GM04504 (cell line): ENCODE measurements around the gene NRXN3.

Experiments used
- DNase-seq: peaks from one replicate; pipeline ENCODE4 v3.0.0-alpha.2; 2012; ENCODE audit warnings: low read depth

NRXN3 gene

GRCh38 chr14:79356040-79356439, 1185.9 kb downstream of the NRXN3 start:
- no peak for DNase-seq

DNA sequence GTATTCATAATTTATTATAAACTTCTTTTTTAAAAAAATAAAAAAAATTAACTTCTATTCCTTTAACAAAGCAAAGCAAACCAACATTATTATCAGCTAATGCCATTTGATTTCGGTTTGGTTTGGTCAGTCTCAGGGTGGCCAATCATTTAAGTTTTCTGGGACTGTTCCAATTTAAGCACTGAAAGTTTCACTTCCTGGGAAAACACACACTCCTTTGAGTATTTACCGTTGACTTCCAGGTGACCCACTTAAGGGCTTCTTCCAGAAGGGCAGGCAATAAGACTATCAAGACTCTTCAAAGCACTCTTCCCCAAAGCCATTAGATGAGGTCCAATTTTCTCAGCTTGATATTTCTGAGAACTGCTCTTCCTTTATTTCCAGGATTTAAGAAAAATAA, 1187.1 kb downstream of the NRXN3 start:
- no peak for DNase-seq

- DNase-seq, result no peak
Measured at GRCh38 chr14:79363291-79363690, 1193.1 kb downstream of the NRXN3 start.

GRCh38 chr14:79369359-79370332, 1199.5 kb downstream of the NRXN3 start:
- DNase-seq, result peak; percentile 38

- no peak for DNase-seq
Measured at GRCh38 chr14:79370969-79371368, 1200.8 kb downstream of the NRXN3 start.

DNA sequence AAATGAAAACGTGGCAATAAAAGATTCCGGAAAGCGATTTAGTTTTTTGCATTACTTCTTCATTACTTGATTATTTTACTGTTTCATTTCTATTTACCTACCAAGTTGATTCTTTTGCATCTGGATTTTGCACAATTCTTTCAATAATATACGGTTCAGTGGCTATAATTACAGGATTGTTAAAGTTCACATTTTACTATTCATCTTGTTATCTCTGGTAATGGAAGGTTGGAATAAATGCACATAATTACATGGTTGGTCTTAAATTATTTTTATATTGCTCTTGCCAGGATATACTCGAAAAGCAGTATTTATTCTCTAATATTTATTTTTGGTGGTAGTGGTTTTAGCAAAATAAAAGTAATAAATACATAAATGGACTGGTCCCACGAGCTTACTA, 1203.3 kb downstream of the NRXN3 start:
- DNase-seq, result no peak

DNA sequence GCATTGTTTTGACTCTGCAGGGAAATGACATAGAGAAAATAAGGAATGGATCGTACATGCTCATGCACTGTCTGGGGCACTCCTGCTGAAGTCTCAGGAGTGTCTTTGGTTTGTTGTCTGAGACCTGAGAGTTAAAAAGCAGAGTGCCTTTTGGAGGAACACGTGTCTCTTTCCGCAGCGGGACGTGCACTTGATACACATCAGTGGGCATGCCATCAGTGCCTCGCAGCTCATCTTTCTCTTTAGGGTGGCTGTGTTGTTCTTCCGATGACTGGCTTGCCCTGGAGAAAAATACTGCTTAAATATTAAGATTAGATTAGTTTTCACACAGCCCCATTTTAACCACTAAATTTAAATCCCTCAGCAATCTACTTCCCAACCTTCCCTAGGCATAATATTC, 1205.2 kb downstream of the NRXN3 start:
- DNase-seq, result no peak

DNA sequence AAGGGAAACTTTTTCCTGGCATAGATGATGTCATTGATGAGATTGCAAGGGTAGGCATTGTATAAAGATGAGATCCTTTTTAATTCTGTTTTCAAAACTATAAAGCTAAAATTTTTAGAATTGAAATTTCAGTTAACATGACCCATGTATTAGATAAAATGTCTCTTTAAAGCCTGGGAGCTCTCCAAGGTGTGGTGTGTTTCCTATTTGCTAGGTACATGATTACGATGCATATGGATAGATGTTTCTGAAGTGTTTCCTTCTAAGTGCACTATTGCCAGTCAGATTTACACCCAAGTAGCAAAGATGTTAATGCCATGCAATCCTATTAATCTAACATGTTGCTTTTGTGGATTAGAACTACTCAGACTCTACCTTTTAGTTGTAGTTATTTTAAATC, 1206.4 kb downstream of the NRXN3 start:
- no peak for DNase-seq

DNA sequence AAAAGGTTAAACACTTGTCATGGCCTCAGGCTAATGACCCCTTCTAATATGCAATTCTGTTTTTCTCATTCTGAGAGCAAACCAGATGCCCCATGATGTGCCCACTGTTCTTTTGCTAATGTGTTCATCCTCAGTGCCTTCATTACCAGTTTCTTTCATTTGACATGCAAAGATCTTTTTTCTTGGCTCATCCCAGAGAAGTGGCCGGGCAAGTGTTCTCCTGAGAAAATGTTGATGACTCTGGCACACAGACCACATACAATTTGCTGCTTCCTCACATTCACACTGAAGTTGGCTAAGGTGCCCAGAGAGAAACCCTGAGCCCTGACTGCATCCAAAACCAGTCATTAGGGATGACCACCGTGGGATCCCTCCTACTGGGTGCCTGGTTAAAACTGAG, 1207.8 kb downstream of the NRXN3 start:
- DNase-seq, result no peak

GRCh38 chr14:79379266-79379665, 1209.1 kb downstream of the NRXN3 start:
- DNase-seq, result no peak

DNA sequence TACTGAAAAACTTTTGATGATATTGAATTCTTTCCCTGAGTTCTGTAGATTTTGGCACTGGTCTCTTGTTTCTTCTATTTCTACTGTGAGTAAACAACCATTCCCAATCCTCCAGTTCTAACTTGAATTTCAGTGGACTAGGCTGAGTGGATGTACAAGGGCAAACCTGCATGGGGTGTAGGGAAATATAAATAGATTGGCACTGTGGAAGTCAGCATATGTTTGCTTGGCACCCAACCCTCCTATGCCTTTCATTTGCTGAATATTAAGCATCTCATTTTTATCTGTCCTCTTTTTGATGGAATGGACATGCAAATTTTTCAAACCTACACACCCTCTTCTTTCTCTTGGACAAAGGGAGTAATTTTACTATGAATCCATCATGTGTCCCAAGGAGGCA, 1212.9 kb downstream of the NRXN3 start:
- no peak for DNase-seq

GRCh38 chr14:79383475-79383874, 1213.3 kb downstream of the NRXN3 start:
- DNase-seq, result no peak

GRCh38 chr14:79395061-79395460, 1224.9 kb downstream of the NRXN3 start:
- peak; percentile 61 for DNase-seq

- no peak for DNase-seq
Measured at GRCh38 chr14:79404874-79405511, 1234.8 kb downstream of the NRXN3 start.

GRCh38 chr14:79405512-79405910, 1235.3 kb downstream of the NRXN3 start:
- no peak for DNase-seq

- no peak for DNase-seq
Measured at GRCh38 chr14:79407572-79407971, 1237.4 kb downstream of the NRXN3 start.

- DNase-seq, result no peak
Measured at GRCh38 chr14:79408696-79409095, 1238.5 kb downstream of the NRXN3 start.

DNA sequence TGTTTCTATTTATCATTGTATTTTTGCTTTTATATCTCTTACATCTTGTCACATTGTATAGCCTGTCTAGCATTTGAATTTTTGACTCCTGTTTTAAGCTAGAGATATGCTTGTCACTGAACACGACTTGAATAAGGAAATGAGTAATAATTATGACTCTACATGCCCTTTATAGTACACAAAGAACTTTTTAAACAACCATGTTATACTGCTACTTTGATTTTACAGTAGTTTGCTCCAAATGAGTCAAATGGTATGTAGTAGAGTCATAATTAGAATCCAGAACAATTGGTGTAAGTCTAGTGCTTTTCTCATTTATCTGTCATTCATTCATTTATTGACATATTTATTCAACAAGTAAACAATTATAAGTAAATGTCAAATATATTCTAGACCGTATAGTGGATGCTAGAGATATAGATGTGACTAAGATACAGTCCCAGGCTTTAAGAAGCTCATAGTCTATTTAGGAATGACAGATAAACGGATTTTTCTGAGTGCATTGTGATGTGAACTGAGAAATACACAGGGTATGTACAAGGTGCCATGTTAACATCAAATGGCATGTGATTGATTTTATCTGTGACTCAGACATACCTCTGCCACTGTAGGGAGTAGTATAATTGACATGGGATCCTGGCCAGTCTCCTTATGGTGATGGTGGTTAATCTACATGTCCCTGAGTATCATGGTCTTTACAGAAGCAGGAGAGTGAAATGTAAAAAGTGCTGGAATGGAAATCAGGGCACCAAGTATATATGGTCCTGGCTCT, 1241.4 kb downstream of the NRXN3 start:
- no peak for DNase-seq

- no peak for DNase-seq
Measured at GRCh38 chr14:79412822-79413221, 1242.6 kb downstream of the NRXN3 start.

- DNase-seq, result no peak
Measured at GRCh38 chr14:79413734-79414428, 1243.7 kb downstream of the NRXN3 start.

DNA sequence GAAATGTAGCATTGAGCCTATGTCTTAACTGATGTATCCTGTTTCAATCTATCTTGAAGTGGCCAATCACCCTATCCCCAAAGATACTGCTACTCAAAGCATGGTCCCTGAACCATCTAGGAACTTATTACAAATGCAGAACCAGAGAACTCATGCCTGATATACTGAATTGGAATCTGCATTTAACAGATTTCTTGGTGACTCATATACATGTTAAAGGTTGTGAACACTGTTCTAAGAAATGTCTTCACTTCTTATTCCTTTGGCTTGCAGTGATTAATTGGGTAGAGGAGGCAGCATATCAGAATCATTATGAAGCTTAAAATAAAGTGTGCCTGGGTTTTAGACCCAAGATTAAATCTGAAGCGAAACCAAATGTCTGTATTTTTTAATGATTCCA, 1245.6 kb downstream of the NRXN3 start:
- DNase-seq, result no peak

DNA sequence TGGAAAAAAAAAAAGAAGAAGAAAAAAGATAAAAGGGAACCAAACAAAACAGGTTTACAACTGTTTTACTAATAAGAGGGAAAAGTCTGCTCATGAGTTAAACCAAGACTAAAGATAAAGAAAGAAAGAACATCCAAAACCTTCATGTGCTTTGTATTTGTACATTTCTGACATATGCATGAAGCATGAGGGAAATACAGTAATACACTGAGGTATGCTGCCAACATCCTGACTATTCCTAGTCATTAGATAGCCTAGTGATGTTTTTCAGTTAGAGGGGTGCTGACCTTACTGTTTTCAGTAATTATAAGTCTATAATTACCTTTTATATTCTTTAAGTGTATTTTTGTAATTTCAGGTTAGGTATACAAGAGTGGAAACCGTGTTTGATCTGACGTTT, 1247.8 kb downstream of the NRXN3 start:
- DNase-seq, result no peak
